Central memory CD4-positive, alpha-beta T cell (primary cell): ENCODE data around the gene DEXI.

Source experiments
- DNase-seq: peaks from one replicate; pipeline ENCODE4 v3.0.0; 2022
- total RNA-seq, 3 experiments: gene quantifications; one replicate each; lab custom pipeline; 2026; lab: John Stamatoyannopoulos, UW

The DEXI gene
- 17.6 to 47.8 (median 38.6) reads per million in 3 experiments for total RNA-seq

- DNase-seq, result peak; percentile 92
Observed at GRCh38 chr16:10942352-10943063, at the start of gene DEXI. TSS of gene DEXI (minus strand) at chr16:10942468. CDS start at chr16:10942005, 463 bp downstream.

GRCh38 chr16:10990378-10990777 is 48.1 kb upstream of the DEXI start:
- DNase-seq, result no peak

GRCh38 chr16:10989559-10989958 is 47.3 kb upstream of the DEXI start:
- no peak for DNase-seq

GRCh38 chr16:10988879-10989278 is 46.6 kb upstream of the DEXI start:
- no peak for DNase-seq

- DNase-seq, result no peak
Observed at GRCh38 chr16:10988164-10988803, 46.0 kb upstream of the DEXI start.

GRCh38 chr16:10987361-10988163 is 45.3 kb upstream of the DEXI start:
- DNase-seq, result peak; percentile 31

GRCh38 chr16:10984509-10984908 is 42.2 kb upstream of the DEXI start:
- no peak for DNase-seq

GRCh38 chr16:10983159-10983558 is 40.9 kb upstream of the DEXI start:
- DNase-seq, result no peak

GRCh38 chr16:10982465-10983150 is 40.3 kb upstream of the DEXI start:
- no peak for DNase-seq

- no peak for DNase-seq
Observed at GRCh38 chr16:10981697-10982216, 39.5 kb upstream of the DEXI start.

- no peak for DNase-seq
Observed at GRCh38 chr16:10980813-10981212, 38.5 kb upstream of the DEXI start.

- DNase-seq, result no peak
Observed at GRCh38 chr16:10979717-10980601, 37.7 kb upstream of the DEXI start.

GRCh38 chr16:10978871-10979446 is 36.7 kb upstream of the DEXI start:
- no peak for DNase-seq

GRCh38 chr16:10978124-10978523 is 35.9 kb upstream of the DEXI start:
- no peak for DNase-seq

- DNase-seq, result no peak
Observed at GRCh38 chr16:10976634-10977033, 34.4 kb upstream of the DEXI start.

- no peak for DNase-seq
Observed at GRCh38 chr16:10972819-10973464, 30.7 kb upstream of the DEXI start.

- no peak for DNase-seq
Observed at GRCh38 chr16:10972108-10972818, 30.0 kb upstream of the DEXI start.

- DNase-seq, result peak; percentile 40
Observed at GRCh38 chr16:10971560-10971961, 29.3 kb upstream of the DEXI start.

- DNase-seq, result no peak
Observed at GRCh38 chr16:10970065-10970464, 27.8 kb upstream of the DEXI start.

GRCh38 chr16:10969615-10970014 is 27.3 kb upstream of the DEXI start:
- no peak for DNase-seq
